ENCODE results near the gene C16orf95.

C16orf95 gene

GRCh38 chr16:87331241-87331801 lies 14.1 kb upstream of the C16orf95 start:
- DNase-seq (ENCODE audit: low spot score) = no peak

- DNase-seq (ENCODE audit: low spot score) = no peak
Observed at GRCh38 chr16:87330646-87331045, 13.5 kb upstream of the C16orf95 start.

- DNase-seq (ENCODE audit: low spot score) = no peak
Observed at GRCh38 chr16:87330257-87330624, 13.0 kb upstream of the C16orf95 start.

GRCh38 chr16:87329436-87330256 lies 12.5 kb upstream of the C16orf95 start:
- no peak for DNase-seq (ENCODE audit: low spot score)

GRCh38 chr16:87328846-87329245 lies 11.7 kb upstream of the C16orf95 start:
- DNase-seq (ENCODE audit: low spot score) = no peak

- no peak for DNase-seq (ENCODE audit: low spot score)
Observed at GRCh38 chr16:87327798-87328495, 10.8 kb upstream of the C16orf95 start.

GRCh38 chr16:87326151-87326571 lies 9.0 kb upstream of the C16orf95 start:
- no peak for DNase-seq (ENCODE audit: low spot score)

GRCh38 chr16:87325423-87325858 lies 8.2 kb upstream of the C16orf95 start:
- no peak for DNase-seq (ENCODE audit: low spot score)

GRCh38 chr16:87324411-87325275 lies 7.5 kb upstream of the C16orf95 start:
- peak; percentile 79 for DNase-seq (ENCODE audit: low spot score)

GRCh38 chr16:87323727-87324410 lies 6.7 kb upstream of the C16orf95 start:
- no peak for DNase-seq (ENCODE audit: low spot score)

- no peak for DNase-seq (ENCODE audit: low spot score)
Observed at GRCh38 chr16:87322833-87323726, 5.9 kb upstream of the C16orf95 start.

- no peak for DNase-seq (ENCODE audit: low spot score)
Observed at GRCh38 chr16:87322360-87322759, 5.2 kb upstream of the C16orf95 start.

- no peak for DNase-seq (ENCODE audit: low spot score)
Observed at GRCh38 chr16:87321336-87322107, 4.3 kb upstream of the C16orf95 start.

GRCh38 chr16:87320510-87321227 lies 3.5 kb upstream of the C16orf95 start:
- DNase-seq (ENCODE audit: low spot score) = no peak

GRCh38 chr16:87319997-87320491 lies 2.9 kb upstream of the C16orf95 start:
- no peak for DNase-seq (ENCODE audit: low spot score)

GRCh38 chr16:87319011-87319410 lies 1.8 kb upstream of the C16orf95 start:
- no peak for DNase-seq (ENCODE audit: low spot score)

GRCh38 chr16:87317750-87318644 lies 805 bp upstream of the C16orf95 start:
- peak; percentile 80 for DNase-seq (ENCODE audit: low spot score)

- no peak for DNase-seq (ENCODE audit: low spot score)
Observed at GRCh38 chr16:87316450-87316922, 706 bp downstream of the C16orf95 start.
